Stomach (tissue), 9 donors: ENCODE data around the gene AHCYL2. TPM values are rescaled to one million over a fixed set of nuclear protein-coding genes. Genes with fewer than 3 reads are reported as not detected.
"Not testable (repeated sequence)": the region's sequence is repeated elsewhere in the genome, so short reads cannot be mapped to it uniquely, and the experiment has no call there.

ENCODE experiments used
- DNase-seq, 2 donors: peaks; one replicate each; pipeline versions ENCODE4 v3.0.0 to v3.0.0-alpha.2; 2013 to 2019
- H3K27ac ChIP-seq, 5 donors: fragments of 200-600 bp in 4 of 5; sonication (generic) in 4 of 5; one replicate each; pipeline ENCODE4 v1.5.1; 2013 to 2019; ENCODE audit warnings: mild to moderate bottlenecking in 1 of 5, moderate library complexity in 1 of 5
- H3K27me3 ChIP-seq, 3 donors: fragments of 200-600 bp; sonication (generic); one replicate each; pipeline ENCODE4 v1.5.1; 2017 to 2019; ENCODE audit warnings: mixed run types in 1 of 3
- H3K36me3 ChIP-seq, 4 donors: fragments of 200-600 bp; sonication (generic); 1 replicate in 3 of 4; 2 replicates in 1 of 4; pipeline ENCODE4 v1.5.1; 2016 to 2019
- H3K4me1 ChIP-seq, 4 donors: fragments of 200-600 bp; sonication (generic); one replicate each; pipeline ENCODE4 v1.5.1; 2016 to 2019
- H3K4me3 ChIP-seq, 4 donors: fragments of 200-600 bp; sonication (generic) in 3 of 4; one replicate each; pipeline ENCODE4 v1.5.1; 2016 to 2019; ENCODE audit warnings: mild to moderate bottlenecking in 1 of 4
- H3K9me3 ChIP-seq, 4 donors: fragments of 200-600 bp; sonication (generic); one replicate each; pipeline ENCODE4 v1.5.1; 2016 to 2019
- EP300 ChIP-seq: sonication (generic); formaldehyde crosslinking; IDR thresholded peaks from one replicate; pipeline ENCODE4 v1.6.1; 2017; ENCODE audit warnings: antibody characterized with exemption
- POLR2A ChIP-seq, 4 donors: fragments of 450-650 bp; IDR thresholded peaks; one replicate each; pipeline ENCODE4 v1.6.1; 2016; ENCODE audit warnings: antibody characterized with exemption in 4 of 4, control low read depth in 2 of 4, mild to moderate bottlenecking in 1 of 4, moderate library complexity in 1 of 4
- POLR2AphosphoS5 ChIP-seq, 3 donors: sonication (generic); formaldehyde crosslinking; IDR thresholded peaks; one replicate each; pipeline ENCODE4 v1.6.1; 2016; ENCODE audit warnings: antibody characterized with exemption in 3 of 3
- WGBS, 5 donors: extraction: QIAGEN DNeasy Blood & Tissue Kit in 3 of 5; methylation state at CpG; one replicate each; pipeline versions ENCODE4 v1.1.5 to v1.1.7; 2013 to 2018; 5-methylcytosine and 5-hydroxymethylcytosine counted together
- intact Hi-C: fragments of 100-400 bp; cut with DNase I; formaldehyde crosslinking; loops from one replicate; pipeline ENCODE4 v1.15.1; 2023; ENCODE audit warnings: low total_unique reads
- polyA plus RNA-seq, 3 donors: library from polyadenylated mRNA; stranded (reverse); fragments of 200-250 nt; gene quantifications; one replicate each; pipeline ENCODE4 v1.2.3, GENCODE V29; 2013
- total RNA-seq, 5 donors: library from RNA; depleted of rRNA; stranded (reverse); fragments of >200 nt; gene quantifications; one replicate each; pipeline versions ENCODE4 v1.1.0 to v1.2.3, GENCODE V29; 2014 to 2016
- TF ChIP-seq, protein P1 (sequence below), 7 experiments: fragments of 450-650 bp in 4 of 7; fragments of 200-600 bp in 3 of 7; sonication (generic) in 3 of 7; IDR thresholded peaks; one replicate each; pipeline ENCODE4 v1.5.1; 2016 to 2019; ENCODE audit warnings: antibody characterized with exemption in 7 of 7, control low read depth in 2 of 7, mild to moderate bottlenecking in 1 of 7
- donor health status: healthy with polysubstance abuse.
- donor health status: Bipolar disorder and iron deficiency.
- donor health status: healthy.

The AHCYL2 gene
- total and polyA plus RNA-seq, 8 donors: 4.6 to 87.0 (median 61.6) TPM

DNA sequence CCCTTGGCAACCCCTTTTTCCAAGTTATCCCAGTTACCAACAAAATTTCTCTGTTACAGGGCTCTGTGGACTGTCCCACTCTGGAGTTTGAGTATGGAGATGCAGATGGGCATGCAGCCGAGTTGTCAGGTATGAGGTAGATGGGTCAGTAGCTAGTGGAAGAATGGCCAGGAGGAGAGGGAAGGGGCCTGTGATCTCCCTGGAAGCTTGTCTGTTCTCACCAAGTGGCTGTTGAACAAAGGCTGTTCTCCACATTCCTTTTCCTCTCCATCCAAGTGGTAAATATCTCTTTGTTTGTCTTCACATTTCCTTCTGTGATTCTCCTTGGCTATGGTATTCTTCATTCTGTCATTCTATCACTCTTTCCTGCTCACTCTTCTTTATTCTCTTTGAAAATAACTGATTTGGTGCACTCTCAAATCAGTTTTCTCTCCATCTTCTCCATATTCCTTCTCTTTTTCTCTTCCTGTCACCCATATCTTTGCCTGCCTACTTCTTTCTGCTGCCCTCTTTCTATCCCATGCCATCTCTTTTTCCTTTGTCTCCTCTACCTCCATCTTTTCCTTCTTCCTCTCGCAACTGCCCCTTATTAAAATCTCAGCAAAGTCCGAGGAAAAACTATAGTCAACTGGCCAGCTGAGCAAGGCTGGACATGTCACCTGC lies 215.3 kb downstream of the AHCYL2 start:
- Histone ChIP-seq H3K36me3 (no peaks in the 10 kb centered on the region), H3K27me3 (peaks cover 0 to 7% (median 2%) of the 10 kb centered on the region in 3 donors), H3K4me1 (peaks cover 0 to 16% (median 6%) of the 10 kb centered on the region in 4 donors), H3K27ac (no peak overlapping the region), H3K4me3 (no peak overlapping the region), H3K9me3 (no peaks in the 10 kb centered on the region)
- DNase-seq: no peak
- WGBS, 5 donors: 86 to 95% (median 94%) methylated on average over 3 of the region's 3 CpGs
- TF ChIP-seq EP300 (no peak), POLR2AphosphoS5 (IDR thresholded peaks at IDR 0.05) (no peak), POLR2A (IDR thresholded peaks at IDR 0.05) (no peak)
- TF ChIP-seq, protein P1, sequence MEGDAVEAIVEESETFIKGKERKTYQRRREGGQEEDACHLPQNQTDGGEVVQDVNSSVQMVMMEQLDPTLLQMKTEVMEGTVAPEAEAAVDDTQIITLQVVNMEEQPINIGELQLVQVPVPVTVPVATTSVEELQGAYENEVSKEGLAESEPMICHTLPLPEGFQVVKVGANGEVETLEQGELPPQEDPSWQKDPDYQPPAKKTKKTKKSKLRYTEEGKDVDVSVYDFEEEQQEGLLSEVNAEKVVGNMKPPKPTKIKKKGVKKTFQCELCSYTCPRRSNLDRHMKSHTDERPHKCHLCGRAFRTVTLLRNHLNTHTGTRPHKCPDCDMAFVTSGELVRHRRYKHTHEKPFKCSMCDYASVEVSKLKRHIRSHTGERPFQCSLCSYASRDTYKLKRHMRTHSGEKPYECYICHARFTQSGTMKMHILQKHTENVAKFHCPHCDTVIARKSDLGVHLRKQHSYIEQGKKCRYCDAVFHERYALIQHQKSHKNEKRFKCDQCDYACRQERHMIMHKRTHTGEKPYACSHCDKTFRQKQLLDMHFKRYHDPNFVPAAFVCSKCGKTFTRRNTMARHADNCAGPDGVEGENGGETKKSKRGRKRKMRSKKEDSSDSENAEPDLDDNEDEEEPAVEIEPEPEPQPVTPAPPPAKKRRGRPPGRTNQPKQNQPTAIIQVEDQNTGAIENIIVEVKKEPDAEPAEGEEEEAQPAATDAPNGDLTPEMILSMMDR (IDR thresholded peaks at IDR 0.05): no peak
- intact Hi-C loops: no loop called here

GRCh38 chr7:129443612-129444011 lies 218.8 kb downstream of the AHCYL2 start:
- WGBS, 5 donors: 39 to 62% (median 59%) methylated on average over 2 of the region's 2 CpGs

GRCh38 chr7:129444776-129445175 lies 219.9 kb downstream of the AHCYL2 start:
- H3K4me3 ChIP-seq, H3K27ac ChIP-seq, DNase-seq, intact Hi-C loops, H3K36me3 ChIP-seq, H3K27me3 ChIP-seq: not testable (repeated sequence)
- WGBS, 5 donors: 82 to 93% (median 89%) methylated on average over 5 of the region's 5 CpGs
- peaks cover 0 to 14% (median 10%) of the 10 kb centered on the region in 4 donors for H3K9me3 ChIP-seq
- H3K4me1 ChIP-seq: peaks cover 0 to 13% (median 4%) of the 10 kb centered on the region in 4 donors

More at GRCh38 chr7:129443612-129444011, 218.8 kb downstream of the AHCYL2 start:
- Histone ChIP-seq H3K4me3 (no peak overlapping the region), H3K9me3 (peaks cover 0 to 9% (median 6%) of the 10 kb centered on the region in 4 donors), H3K4me1 (peaks cover 0 to 13% (median 4%) of the 10 kb centered on the region in 4 donors), H3K36me3 (peaks cover 0 to under 1% (median 0%) of the 10 kb centered on the region in 4 donors), H3K27me3 (no peaks in the 10 kb centered on the region), H3K27ac (no peak overlapping the region)
- intact Hi-C loops: no loop called here
- TF ChIP-seq EP300: no peak
- TF ChIP-seq POLR2A (IDR thresholded peaks at IDR 0.05): no peak
- TF ChIP-seq, protein P1 (IDR thresholded peaks at IDR 0.05): no peak
- TF ChIP-seq POLR2AphosphoS5 (IDR thresholded peaks at IDR 0.05): no peak
- DNase-seq: no peak

DNA sequence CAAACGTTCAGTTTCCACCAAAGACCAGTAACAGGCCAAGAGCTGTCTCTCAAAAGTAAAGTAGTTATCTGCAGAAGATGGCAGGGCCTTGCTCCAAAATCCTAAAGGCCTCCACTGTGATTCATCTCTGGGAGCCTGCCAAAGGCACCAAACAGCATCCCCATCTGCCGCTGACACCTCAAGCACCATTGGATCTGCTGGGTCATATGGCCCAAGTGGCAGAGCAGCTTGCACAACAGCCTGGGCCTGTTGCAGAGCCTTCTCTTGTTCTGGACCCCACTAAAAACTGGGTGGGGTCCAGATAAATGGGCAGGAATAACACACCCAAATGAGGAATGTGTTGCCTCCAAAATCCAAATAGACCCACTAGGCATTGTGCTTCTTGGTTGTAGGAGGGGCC lies 222.1 kb downstream of the AHCYL2 start:
- Histone ChIP-seq H3K9me3 (peaks cover 0 to 14% (median 10%) of the 10 kb centered on the region in 4 donors), H3K4me1 (peaks cover 0 to 13% (median 4%) of the 10 kb centered on the region in 4 donors)
- DNase-seq, intact Hi-C loops, H3K4me3 ChIP-seq, H3K36me3 ChIP-seq, H3K27me3 ChIP-seq, H3K27ac ChIP-seq: not testable (repeated sequence)
- 43 to 68% (median 47%) methylated on average over 2 of the region's 2 CpGs for WGBS, 5 donors

DNA sequence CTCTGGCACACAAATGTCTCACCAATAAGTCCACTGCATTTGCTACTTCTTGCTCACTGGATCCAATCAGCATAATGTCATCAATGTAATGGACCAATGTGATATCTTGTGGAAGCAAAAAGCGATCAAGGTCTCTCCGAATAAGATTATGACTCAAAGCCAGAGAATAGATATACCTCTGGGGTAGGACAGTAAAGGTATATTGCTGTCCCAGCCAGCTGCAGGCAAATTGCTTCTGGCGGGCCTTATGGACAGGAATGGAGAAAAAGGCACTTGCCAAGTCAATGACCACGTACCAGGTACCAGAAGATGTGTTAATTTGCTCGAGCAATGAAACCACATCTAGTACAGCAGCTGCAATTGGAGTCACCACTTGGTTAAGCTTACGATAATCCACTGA lies 222.6 kb downstream of the AHCYL2 start:
- intact Hi-C loops, H3K27me3 ChIP-seq: not testable (repeated sequence)
- 94 to 98% (median 96%) methylated on average over 6 of the region's 6 CpGs for WGBS, 5 donors

GRCh38 chr7:129448608-129449007 lies 223.8 kb downstream of the AHCYL2 start:
- peaks cover 0 to 14% (median 10%) of the 10 kb centered on the region in 4 donors for H3K9me3 ChIP-seq
- H3K36me3 ChIP-seq, H3K4me3 ChIP-seq, DNase-seq, intact Hi-C loops, H3K4me1 ChIP-seq, H3K27me3 ChIP-seq, H3K27ac ChIP-seq: not testable (repeated sequence)
- WGBS, 5 donors: 90 to 98% (median 94%) methylated on average over 2 of the region's 2 CpGs

More for the DNA sequence above, 222.6 kb downstream of the AHCYL2 start:
- H3K27ac ChIP-seq, H3K4me3 ChIP-seq, DNase-seq, H3K36me3 ChIP-seq: not testable (repeated sequence)
- Histone ChIP-seq H3K4me1 (peaks cover 0 to 13% (median 4%) of the 10 kb centered on the region in 4 donors), H3K9me3 (peaks cover 0 to 14% (median 10%) of the 10 kb centered on the region in 4 donors)
